Psoas muscle (tissue), 8 donors: ENCODE measurements around the gene PKD2. TPM values are rescaled to one million over a fixed set of nuclear protein-coding genes. Genes with fewer than 3 reads are reported as not detected.
A peak's percentile ranks its signal among the peaks of the same experiment; 100 is the strongest.

Source experiments
- ATAC-seq, 4 donors: fragments of 200-7000 bp; cut with Tn5 transposase; one replicate each; pipeline ENCODE4 v1.9.1; 2020; ENCODE audit warnings: moderate library complexity in 3 of 4, mild to moderate bottlenecking in 2 of 4
- DNase-seq, 2 donors: peaks; one replicate each; pipeline ENCODE4 v3.0.0-alpha.2; 2020
- H3K27ac ChIP-seq: fragments of 200-600 bp; one replicate; pipeline ENCODE4 v1.8.0; 2022
- H3K27me3 ChIP-seq, 3 donors: fragments of 200-600 bp in 1 of 3; one replicate each; pipeline versions ENCODE4 v1.6.1 to v1.8.0; 2013 to 2022; ENCODE audit warnings: low read length in 2 of 3, mild to moderate bottlenecking in 2 of 3, moderate library complexity in 1 of 3; ENCODE audit not compliant: insufficient read depth in 3 of 3
- H3K36me3 ChIP-seq, 2 donors: fragments of 200-600 bp in 1 of 2; one replicate each; pipeline versions ENCODE4 v1.6.1 to v1.8.0; 2013 to 2022; ENCODE audit warnings: low read depth in 1 of 2, mild to moderate bottlenecking in 1 of 2, moderate library complexity in 1 of 2; ENCODE audit not compliant: insufficient read depth in 1 of 2
- H3K4me1 ChIP-seq: fragments of 200-600 bp; one replicate; pipeline ENCODE4 v1.8.0; 2022
- H3K4me3 ChIP-seq: fragments of 200-600 bp; one replicate; pipeline ENCODE4 v1.8.0; 2022; ENCODE audit warnings: mild to moderate bottlenecking
- H3K9me3 ChIP-seq: fragments of 200-600 bp; one replicate; pipeline ENCODE4 v1.8.0; 2022
- CTCF ChIP-seq: fragments of 200-600 bp; IDR thresholded peaks from one replicate; pipeline ENCODE4 v1.8.0; 2022; ENCODE audit warnings: antibody characterized with exemption
- WGBS, 3 donors: extraction: QIAGEN DNeasy Blood & Tissue Kit; methylation state at CpG; one replicate each; pipeline versions ENCODE4 v1.1.6 to v1.1.7; 2013; 5-methylcytosine and 5-hydroxymethylcytosine counted together
- intact Hi-C, 2 donors: fragments of 100-400 bp; cut with DNase I; formaldehyde crosslinking; loops; one replicate each; pipeline versions ENCODE4 v1.11.0 to v1.14.2; 2022
- polyA plus RNA-seq, 3 donors: library from polyadenylated mRNA; stranded (reverse); fragments of 200-250 nt; gene quantifications; one replicate each; pipeline ENCODE4 v1.2.3, GENCODE V29; 2013
- total RNA-seq, 4 donors: library from RNA; stranded (reverse); fragmentation: NEBNext Ultra II Directional in 2 of 4; extraction: Animal tissue kit (Norgen Biotek cat#: 25700) in 2 of 4; gene quantifications; one replicate each; pipeline versions ENCODE4 v1.2.1 to v1.2.4, GENCODE V29; 2021 to 2023
- donor health status: healthy with polysubstance abuse.
- donor health status: DM: no; HTN: no; CAD: no; lungs with moderate emphysema.
- donor health status: Bipolar disorder and iron deficiency.
- donor health status: healthy.
- donor health status: DM: yes; HTN: yes; CAD: no.
- donor health status: DM: no; HTN: no; CAD: no.
- donor health status: DM: no; HTN: no; CAD: no.
- donor health status: DM: yes; HTN: yes; CAD: no.

PKD2 gene
- total and polyA plus RNA-seq, 7 donors = 2.1 to 8.3 (median 2.9) TPM

DNA sequence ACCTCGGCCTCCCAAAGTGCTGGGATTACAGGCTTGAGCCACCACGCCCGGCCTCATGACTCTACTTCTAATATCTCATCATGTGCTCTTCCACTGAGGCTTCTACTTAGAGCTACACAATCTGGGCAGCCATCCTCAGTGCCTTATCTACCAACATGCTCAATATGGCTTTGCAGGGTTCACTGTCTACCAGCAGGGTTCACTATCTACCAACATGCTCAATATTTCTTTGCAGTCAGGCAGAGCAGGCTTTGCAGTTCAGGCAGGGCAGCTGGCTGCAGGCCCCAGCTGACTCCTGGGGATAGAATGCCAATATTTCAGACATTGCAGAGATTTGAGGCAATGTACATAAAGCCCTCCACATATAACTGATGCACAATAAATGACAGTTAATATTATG lies 47.5 kb downstream of the PKD2 start:
- DNase-seq = no peak
- Histone ChIP-seq H3K27ac (no peak overlapping the region), H3K27me3 (no peaks in the 10 kb centered on the region), H3K4me1 (no peaks in the 10 kb centered on the region), H3K4me3 (no peak overlapping the region), H3K36me3 (peaks cover 0 to 46% of the 10 kb centered on the region in 2 donors), H3K9me3 (no peaks in the 10 kb centered on the region)
- peak in 3 of 4 donors; percentile 48 to 78 (median 62) for ATAC-seq
- 76 to 94% (median 91%) methylated on average over 3 of the region's 3 CpGs for WGBS, 3 donors
- intact Hi-C loops = loop anchor here in 1 of 2 donors (5.0 kb wide), 1 partner anchor 157 kb away; no protein-coding TSS in a partner anchor
- peak; percentile 44 for TF ChIP-seq CTCF

GRCh38 chr4:88058295-88058694 lies 50.9 kb downstream of the PKD2 start:
- Histone ChIP-seq H3K36me3 (peaks cover 0 to 46% of the 10 kb centered on the region in 2 donors), H3K9me3 (no peaks in the 10 kb centered on the region), H3K4me1 (no peaks in the 10 kb centered on the region), H3K4me3 (no peak overlapping the region), H3K27me3 (no peaks in the 10 kb centered on the region), H3K27ac (no peak overlapping the region)
- 93 to 95% (median 94%) methylated on average over 3 of the region's 3 CpGs for WGBS, 3 donors
- no peak for TF ChIP-seq CTCF
- intact Hi-C loops = loop anchor here in 1 of 2 donors (5.0 kb wide), 1 partner anchor 154 kb away; no protein-coding TSS in a partner anchor
- DNase-seq (no peak), ATAC-seq (no peak)

GRCh38 chr4:88059766-88060165 lies 52.3 kb downstream of the PKD2 start:
- Histone ChIP-seq H3K9me3 (no peaks in the 10 kb centered on the region), H3K36me3 (peaks cover 0 to 53% of the 10 kb centered on the region in 2 donors), H3K27me3 (no peaks in the 10 kb centered on the region), H3K27ac (no peak overlapping the region), H3K4me1 (no peaks in the 10 kb centered on the region), H3K4me3 (no peak overlapping the region)
- ATAC-seq (no peak), DNase-seq (no peak)
- TF ChIP-seq CTCF = no peak
- WGBS, 3 donors = 39 to 45% (median 40%) methylated on average over 2 of the region's 2 CpGs
- intact Hi-C loops = loop anchor here in 1 of 2 donors (5.0 kb wide), 1 partner anchor 153 kb away; no protein-coding TSS in a partner anchor

DNA sequence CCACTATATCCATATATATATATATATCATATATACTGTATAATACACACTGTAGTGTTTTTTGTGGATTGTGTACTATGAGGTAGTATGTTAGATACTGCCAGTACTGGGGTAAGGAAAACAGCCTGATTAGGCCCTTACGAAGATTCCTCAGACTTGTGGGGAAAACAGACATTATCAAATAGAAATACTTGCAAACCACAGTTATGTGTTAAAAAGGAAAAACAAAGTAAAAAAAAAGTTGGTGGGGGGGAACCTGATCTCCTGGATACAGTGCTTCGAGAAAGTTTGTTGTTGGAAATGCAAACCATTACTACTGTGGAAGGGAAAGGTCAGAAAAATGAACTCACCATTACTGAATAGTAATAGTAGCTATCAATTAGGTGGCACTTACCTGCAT lies 53.0 kb downstream of the PKD2 start:
- Histone ChIP-seq H3K27me3 (no peaks in the 10 kb centered on the region), H3K4me1 (no peaks in the 10 kb centered on the region), H3K9me3 (no peaks in the 10 kb centered on the region), H3K27ac (no peak overlapping the region), H3K4me3 (no peak overlapping the region), H3K36me3 (peaks cover 0 to 60% of the 10 kb centered on the region in 2 donors)
- no peak for TF ChIP-seq CTCF
- WGBS, 3 donors = 77 to 86% (median 82%) methylated on average over 2 of the region's 2 CpGs
- DNase-seq (no peak), ATAC-seq (no peak)
- intact Hi-C loops = no loop called here

DNA sequence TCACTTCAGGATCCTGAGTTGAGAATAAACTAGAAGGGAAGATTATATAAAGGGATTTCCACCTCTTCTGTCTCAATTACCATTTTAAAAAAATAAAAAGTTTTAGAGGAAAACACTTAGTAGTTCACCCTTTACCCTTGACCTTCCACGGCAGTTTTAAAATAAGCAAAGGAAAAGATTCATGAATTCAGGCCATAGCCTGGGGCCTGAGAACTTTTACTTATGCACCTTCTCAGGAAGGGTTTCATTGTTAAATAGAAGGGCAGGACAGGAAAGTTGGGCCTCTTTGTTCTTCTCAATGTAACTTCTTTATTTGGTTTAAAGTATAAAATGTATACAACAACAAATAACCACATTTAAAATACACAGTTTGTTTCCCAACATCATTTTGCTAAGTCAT lies 54.9 kb downstream of the PKD2 start:
- H3K27me3 ChIP-seq = no peaks in the 10 kb centered on the region
- H3K4me3 ChIP-seq = no peak overlapping the region
- DNase-seq (no peak), ATAC-seq (no peak)
- WGBS, 3 donors = 43 to 78% (median 77%) methylated on average over 1 of the region's 1 CpG
- H3K9me3 ChIP-seq = no peaks in the 10 kb centered on the region
- peaks cover 0 to 62% of the 10 kb centered on the region in 2 donors for H3K36me3 ChIP-seq
- no peak overlapping the region for H3K27ac ChIP-seq
- intact Hi-C loops = no loop called here
- TF ChIP-seq CTCF = no peak
- H3K4me1 ChIP-seq = no peaks in the 10 kb centered on the region
